ENCODE data around the gene PPIL4. TPM values are rescaled to one million over a fixed set of nuclear protein-coding genes. Genes with fewer than 3 reads are reported as not detected.
A peak's percentile ranks its signal among the peaks of the same experiment; 100 is the strongest.

PPIL4 gene
- total and polyA plus RNA-seq, 2 of the 13 experiments (the other 11 are each of a cell fraction or from before 2014, with no cell fraction given): 5.5 to 46.0 TPM

GRCh38 chr6:149566410-149567193, 20.8 kb upstream of the PPIL4 start (continued):
- peak; percentile 57; the same call in 1 of the 2 replicates for TF ChIP-seq ZNF280D (CRISPR knock-in tag; IDR thresholded peaks at IDR 0.05)
- TF ChIP-seq ZNF850 (CRISPR knock-in tag; conservative IDR thresholded peaks at IDR 0.05): peak; percentile 83; the same call in 1 of the 2 replicates
- peak; percentile 22 for TF ChIP-seq ZNF383 (CRISPR knock-in tag; IDR thresholded peaks at IDR 0.05; ENCODE audit: borderline replicate concordance)
- no peak; the same call in 1 of the 2 replicates for TF ChIP-seq REXO4 (CRISPR knock-in tag; IDR thresholded peaks at IDR 0.05; ENCODE audit: borderline replicate concordance)
- TF ChIP-seq MTA1 (CRISPR knock-in tag; IDR thresholded peaks at IDR 0.05; ENCODE audit: borderline replicate concordance): peak; percentile 79; the same call in 1 of the 2 replicates
- peak; percentile 67; the same call in 1 of the 2 replicates for TF ChIP-seq ZNF292 (CRISPR knock-in tag; IDR thresholded peaks at IDR 0.05; ENCODE audit: borderline replicate concordance, low read depth)
- peak; percentile 83 for TF ChIP-seq THAP8 (CRISPR knock-in tag; IDR thresholded peaks at IDR 0.05; ENCODE audit: borderline replicate concordance)
- peak; percentile 45; the same call in 1 of the 2 replicates for TF ChIP-seq CBFB (CRISPR knock-in tag; IDR thresholded peaks at IDR 0.05)
- no peak for TF ChIP-seq SP140L (CRISPR knock-in tag; IDR thresholded peaks at IDR 0.05; ENCODE audit: borderline replicate concordance)
- TF ChIP-seq SIN3B (IDR thresholded peaks at IDR 0.05; ENCODE audit: low read length): peak; percentile 31; the same call in 1 of the 2 replicates
- peak; percentile 22; the same call in 1 of the 2 replicates for TF ChIP-seq ZMYM3 (CRISPR knock-in tag; IDR thresholded peaks at IDR 0.05)
- TF ChIP-seq HMGXB3 (CRISPR knock-in tag; IDR thresholded peaks at IDR 0.05; ENCODE audit: borderline replicate concordance): 0 out of 2 replicates have a peak, but pooled peaks have one; percentile 32
- no peak for TF ChIP-seq ZMAT5 (CRISPR knock-in tag; IDR thresholded peaks at IDR 0.05; ENCODE audit: borderline replicate concordance, low read depth)
- TF ChIP-seq MATR3 (CRISPR knock-in tag; IDR thresholded peaks at IDR 0.05): no peak
- TF ChIP-seq CHCHD3 (CRISPR knock-in tag; IDR thresholded peaks at IDR 0.05): 0 out of 2 replicates have a peak, but pooled peaks have one; percentile 38
- no peak; the same call in 1 of the 2 replicates for TF ChIP-seq ZBTB43 (CRISPR knock-in tag; conservative IDR thresholded peaks at IDR 0.05)
- peak; percentile 75 for TF ChIP-seq FOXC1 (CRISPR knock-in tag; IDR thresholded peaks at IDR 0.05; ENCODE audit: borderline replicate concordance)
- 0 out of 2 replicates have a peak, but pooled peaks have one; percentile 51 for TF ChIP-seq POLR2AphosphoS5 (IDR thresholded peaks at IDR 0.05; ENCODE audit: low read depth, low read length)
